Measurements from ENCODE around the gene LONRF2.

The LONRF2 gene

DNA sequence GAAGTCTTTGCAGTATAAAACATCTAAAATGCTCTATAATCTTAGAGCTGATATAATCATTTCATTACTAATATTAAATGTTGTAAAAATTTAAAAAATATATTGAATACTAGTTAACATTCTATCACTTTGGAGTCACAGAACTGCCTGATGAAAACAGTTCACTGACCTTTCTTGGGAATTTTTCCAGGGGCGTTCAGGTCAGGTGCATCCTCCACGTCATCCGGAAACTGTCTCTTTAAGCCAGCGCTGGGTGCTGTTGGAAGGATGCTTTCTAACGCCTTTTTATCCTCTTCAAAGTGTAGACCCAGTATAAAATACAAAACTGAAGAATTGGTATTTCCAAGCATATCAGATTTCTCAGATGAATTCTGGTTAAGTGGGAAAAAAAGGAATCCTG is 22.8 kb downstream of the LONRF2 start:
- no peak for FAIRE-seq

DNA sequence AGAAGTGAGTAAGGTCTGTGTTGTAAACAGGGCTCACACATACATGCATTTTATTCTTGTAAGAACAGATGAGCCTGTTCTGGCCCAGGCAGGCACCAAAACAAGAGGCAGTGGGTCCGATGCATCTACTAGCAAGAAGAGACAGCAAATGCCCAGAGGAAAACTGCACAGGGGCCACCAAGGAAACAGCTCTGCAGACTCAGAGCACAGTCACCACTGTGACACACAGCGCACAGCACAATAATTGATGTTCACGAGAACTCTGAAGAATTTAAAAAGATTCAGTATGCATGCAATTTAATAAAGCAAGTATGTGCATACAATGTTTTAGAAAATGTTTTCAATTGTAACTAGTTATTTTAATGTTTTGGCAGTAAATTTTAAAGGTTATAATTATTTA is 24.8 kb downstream of the LONRF2 start:
- FAIRE-seq = no peak

DNA sequence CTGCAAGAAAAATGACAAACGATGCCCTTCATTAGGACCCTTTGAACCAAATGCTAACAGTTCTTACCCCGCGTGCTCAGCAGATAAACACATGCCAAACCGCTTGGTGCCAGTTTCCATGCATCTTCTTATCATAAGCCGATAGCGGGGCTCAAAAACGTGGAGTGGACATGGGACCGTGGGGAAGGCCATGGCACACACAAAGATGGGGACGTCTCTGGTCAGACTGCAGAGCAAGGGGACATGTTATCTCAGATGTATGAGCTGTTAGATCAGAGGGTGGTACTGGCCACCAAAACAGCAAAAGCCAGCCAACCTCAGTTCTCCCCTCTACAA is 28.2 kb downstream of the LONRF2 start:
- no peak for FAIRE-seq

DNA sequence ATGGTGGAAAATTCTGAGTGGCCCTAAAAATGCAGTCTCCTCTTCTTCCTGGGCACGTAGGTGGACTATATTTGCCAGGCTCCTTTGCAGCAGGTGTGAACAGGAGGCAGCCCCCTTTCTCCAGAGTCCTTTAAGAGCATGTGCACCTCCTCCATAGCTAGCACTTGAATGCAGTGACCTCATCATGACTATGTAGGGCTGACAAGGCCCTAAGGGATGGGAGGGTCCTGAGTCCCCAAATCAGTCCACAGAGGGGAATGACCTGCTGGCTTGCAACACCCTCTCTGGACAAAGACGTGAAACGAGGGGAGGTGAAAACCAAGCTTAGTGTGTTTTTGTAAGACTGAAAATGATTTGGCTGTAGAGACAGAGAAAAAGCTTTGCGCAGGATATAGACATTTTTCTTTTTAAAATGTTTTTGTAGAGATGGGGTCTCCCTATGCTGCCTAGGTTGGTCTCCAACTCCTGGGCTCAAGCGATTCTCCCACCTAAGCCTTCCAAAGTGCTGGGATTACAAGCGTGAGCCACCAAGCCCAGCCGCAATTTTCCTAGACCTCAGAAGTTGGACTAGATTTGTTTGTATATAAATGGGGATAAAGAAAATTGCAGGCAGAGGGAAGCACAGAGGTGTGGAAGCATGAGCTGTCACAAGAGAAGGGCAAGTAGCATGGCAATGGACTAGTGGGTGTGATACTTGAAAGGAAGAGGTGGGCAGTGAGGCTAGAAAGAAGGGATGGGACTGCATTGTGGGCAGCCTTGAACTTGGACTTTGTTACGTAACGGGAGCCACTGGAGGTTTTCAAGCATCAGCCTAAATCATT is 28.8 kb downstream of the LONRF2 start:
- no peak for FAIRE-seq

DNA sequence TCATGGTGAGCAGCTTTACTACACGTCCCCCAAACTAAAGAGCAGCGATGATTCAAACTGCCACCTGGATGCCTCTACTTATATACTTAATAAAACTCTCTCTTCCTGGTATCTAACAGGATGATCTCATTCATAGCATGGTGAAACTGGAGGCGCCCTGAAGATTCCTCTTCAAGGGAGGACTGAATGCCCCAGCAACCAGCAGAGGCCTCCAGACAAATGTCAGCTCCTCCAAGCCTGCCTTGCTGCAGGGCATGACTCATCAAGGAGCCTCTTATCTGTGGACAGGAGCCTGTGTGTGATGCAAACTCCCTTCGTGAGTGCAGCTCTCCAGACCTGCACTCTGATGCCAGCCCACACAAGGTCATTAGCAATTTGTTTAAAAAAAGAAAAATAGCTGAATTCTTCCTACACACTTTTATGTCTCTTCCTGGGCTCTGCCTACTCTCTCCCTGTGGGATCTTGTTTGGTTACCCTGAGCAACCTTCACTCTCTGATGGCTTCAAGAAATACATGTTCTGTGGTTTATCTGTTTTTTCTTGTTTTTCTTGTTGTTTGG is 30.2 kb downstream of the LONRF2 start:
- FAIRE-seq = no peak

DNA sequence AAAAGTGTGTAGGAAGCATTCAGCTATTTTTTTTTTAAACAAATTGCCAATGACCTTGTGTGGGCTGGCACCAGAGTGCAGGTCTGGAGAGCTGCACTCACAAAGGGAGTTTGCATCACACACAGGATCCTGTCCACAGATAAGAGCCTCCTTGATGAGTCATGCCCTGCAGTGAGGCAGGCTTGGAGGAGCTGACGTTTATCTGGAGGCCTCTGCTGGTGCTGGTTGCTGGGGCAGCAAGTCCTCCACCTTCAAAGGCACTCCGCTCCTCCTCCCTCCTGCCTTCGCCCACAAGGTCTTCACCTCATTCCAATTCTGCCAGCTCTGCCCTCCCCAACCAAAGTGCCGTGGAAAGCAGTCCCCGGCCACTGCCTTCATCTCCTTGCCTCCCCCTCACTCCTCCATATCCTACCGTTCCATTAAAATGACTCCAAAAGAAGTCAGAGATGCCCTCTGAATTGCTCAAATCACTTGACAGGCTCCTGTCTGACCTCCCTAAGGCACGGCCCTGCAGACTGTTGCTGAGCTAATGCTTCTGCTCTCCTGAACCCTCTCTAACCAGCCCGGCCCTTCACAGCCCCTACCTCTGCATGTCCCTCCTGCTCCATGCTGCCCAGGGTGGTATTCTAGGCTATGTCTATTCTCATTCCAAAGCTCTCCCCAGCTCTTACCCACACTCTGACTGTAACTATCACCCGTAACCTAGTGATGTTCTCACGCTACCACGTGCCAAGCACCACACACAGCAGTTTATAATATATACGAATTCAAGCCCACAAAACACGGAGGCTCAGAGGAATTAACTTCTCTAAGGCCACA is 30.9 kb downstream of the LONRF2 start:
- no peak for FAIRE-seq

DNA sequence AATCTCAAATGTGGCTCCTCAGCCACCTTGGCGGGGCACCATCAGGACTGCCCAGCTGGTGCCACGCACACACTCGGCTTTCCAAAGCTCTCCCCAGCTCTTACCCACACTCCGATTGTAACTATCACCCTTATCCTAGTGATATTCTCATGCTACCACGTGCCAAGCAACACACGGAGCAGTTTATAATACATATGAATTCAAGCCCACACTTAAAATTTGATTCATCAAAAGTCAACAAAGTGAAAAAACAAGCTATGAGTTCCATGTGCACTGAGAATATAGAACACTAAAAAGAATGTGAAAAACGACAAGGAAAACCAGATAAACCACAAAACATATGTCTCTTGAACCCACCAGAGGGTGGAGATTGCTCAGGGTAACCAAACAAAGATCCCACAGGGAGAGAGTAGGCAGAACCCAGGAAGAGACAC is 31.6 kb downstream of the LONRF2 start:
- FAIRE-seq = no peak

DNA sequence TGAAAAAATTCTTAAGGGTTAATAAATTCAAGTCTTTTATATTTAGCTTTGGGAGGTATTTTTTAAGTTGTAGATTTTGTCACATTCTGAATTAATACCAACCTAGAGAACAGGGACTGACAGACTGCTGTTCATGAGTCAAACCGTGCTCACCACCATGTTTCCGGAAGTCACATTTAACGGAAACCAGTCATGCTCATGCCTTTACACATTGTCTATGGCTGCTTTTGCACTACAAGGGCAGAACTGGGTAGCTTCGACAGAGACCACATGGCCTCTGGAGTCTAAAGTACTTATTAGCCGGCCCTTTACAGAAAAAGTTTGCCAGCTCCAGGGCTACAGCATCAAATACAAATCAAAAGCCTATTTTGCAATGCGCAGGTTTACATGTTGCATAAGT is 33.3 kb downstream of the LONRF2 start:
- no peak for FAIRE-seq

DNA sequence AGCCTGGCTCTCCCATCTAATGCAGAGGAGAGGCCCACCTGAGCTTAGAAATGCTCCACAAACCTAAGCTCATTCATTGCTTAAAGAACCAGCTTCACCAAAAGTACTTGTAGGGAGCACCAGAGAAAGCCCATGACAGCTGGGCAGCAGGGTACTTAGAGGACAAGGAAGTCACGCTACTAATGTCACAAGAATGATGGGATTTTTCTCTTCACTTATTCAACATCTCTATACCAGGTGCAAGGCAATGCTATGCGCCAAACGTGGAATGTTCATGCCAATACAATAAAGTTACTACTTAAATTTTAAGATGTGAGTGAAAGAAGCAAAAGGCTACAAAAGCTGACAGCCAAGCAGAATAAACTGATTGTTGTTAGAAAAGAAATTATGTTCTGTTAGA is 36.0 kb downstream of the LONRF2 start:
- no peak for FAIRE-seq

DNA sequence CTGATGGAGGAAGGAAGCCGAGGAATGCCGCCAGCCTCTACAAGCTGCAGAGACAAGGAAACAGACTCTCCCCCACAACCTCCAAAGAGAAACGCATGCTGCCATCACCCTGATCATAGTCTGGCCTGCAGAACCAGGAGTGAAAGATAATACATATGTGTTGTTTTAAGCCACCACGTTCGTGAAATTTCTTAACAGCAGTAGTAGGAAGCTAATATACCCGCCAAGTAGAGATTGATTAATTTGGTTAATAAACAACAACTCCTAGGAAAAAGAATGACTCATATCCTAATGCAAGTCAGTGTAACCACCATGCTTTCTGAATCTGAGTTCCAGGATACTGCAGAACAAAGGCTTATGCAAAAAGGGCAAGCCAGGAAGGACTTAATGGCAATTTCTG is 36.6 kb downstream of the LONRF2 start:
- no peak for FAIRE-seq

DNA sequence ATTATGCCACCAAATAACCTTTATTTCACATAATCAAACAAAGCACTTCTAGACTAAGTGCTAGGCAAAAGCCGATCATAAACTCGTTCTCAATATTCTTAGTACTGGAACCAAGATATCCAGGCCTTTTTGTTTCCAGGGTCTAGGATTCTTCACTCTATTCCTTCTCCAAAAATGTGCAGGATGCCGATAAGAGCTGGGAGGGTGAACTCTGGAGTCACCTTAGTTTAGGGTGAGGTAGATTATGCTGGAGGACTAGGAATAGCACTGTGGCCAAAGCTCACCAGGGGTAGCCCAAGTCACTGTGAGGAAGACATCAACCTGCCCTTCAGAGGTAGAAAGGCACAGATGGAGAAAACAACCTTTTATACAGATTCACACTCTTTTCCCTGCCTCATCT is 37.3 kb downstream of the LONRF2 start:
- FAIRE-seq = no peak

DNA sequence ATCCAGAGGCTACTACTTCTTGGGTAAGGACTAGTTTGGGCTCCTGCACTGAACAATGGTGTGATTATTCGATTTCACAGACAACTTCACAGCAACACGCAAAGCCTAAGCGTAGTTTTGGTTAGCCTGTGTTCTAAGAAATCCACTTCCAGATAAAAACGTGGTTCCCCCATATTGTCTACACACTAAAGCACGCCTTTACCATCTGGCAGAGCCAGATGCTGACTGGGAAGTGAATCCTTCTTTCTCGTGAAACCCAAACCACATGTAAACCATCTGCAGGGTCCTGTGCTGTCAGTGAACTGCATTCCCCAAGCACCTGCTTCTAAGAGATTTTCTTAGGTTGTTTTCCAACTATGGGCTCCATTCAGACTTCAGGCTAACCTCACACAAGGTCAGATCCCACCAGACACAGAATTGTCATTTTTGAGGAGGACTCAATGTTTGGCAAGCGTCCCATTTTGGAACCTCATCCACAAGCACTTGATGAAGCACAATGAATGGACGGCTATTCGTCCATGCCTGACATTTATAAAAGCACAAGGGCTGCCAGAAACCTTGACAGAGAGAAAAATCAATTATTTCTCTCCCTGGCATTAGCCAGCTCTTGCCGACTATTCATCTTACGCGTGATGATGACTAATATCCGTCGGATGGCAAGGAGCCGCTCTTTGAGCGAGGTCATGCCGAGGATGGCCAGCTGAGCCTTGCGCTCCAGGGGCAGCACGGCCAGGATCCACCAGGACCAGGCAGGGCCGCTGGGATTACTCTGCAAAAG is 38.4 kb downstream of the LONRF2 start:
- FAIRE-seq = no peak

DNA sequence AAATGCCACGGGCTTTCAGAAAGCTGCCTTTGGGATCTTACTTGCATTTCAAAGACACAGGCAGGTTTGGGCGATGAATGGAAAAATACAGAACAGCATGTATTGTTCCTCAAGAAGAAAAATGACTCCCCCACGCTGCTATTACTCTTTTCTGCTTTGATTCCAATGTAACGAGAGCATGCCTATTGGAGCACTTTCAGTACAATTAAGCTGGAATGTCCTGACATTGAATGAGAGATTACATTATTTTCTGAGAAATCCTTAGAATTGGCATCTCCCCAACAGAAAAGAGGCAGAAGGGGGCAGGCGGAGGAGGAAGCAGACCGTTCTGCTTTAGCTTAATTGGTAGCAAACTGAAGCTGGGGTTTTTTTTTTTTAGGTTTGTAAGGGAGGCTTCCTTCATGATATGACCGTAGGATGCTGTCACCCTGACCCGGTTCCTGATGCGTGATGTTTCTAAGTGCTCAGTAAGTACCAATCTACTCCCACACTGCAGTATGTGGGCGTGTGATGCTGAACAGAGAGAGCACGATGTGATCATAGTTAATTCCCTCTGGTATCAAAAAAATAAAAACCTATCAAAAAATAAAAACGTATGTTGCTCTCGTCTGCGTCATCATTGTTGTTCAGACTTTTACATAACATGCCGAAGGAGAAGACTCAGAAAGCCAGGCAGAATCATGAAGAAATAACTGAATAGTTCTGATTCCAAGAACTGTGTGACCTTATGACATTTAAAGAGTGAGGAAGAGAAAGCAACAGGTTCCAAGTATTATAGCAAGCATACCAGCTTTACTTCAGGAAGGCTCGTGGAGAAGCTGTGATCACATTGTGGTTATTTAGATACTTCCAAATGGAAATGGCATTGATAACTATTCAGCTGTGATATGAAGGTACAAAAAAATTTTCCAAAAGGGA is 40.5 kb downstream of the LONRF2 start:
- no peak for FAIRE-seq

DNA sequence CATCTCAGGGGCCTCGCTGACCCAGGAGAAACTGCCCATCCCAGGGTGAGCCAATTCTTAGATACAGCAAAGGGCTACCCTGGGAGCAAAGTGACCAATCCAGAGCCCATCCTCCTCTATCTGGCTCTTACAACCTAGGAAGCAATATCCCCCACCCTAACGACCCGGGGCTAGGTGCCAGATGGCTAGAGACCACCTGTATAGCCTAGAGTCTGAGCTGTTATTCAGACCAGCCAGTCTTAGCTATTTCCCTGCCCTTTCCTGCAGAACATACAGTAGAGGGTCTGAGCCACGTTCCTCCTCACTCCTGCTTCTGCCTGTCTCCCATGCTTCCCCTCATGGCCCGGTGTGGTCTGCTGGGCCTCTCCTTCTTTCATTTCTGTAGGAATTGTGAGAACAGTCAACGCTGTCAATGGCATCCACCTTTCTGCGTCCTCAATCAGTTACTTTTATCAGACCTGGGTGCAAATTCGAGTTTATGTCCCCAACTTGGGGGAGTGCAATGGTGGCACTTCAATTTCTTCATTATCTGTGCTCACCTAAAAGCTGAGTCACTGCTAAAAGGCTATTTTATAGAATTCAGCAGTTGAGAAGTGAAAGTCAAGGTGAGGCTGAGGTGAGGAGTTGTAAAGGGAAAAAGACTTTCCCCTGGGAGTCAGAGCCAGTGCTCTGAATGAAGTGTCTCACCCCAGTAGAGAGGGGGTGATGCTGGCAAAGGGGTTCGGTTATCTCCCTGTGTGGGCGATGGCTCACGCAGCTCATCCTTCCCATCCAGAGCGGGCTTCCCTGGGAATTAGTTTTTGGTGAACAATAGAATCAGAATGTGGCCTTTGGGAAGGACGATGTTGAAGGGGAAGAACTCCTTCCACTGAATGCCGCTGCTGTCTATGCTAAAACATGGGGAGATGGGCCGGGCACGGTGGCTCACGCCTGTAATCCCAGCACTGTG is 42.4 kb downstream of the LONRF2 start:
- FAIRE-seq = no peak

DNA sequence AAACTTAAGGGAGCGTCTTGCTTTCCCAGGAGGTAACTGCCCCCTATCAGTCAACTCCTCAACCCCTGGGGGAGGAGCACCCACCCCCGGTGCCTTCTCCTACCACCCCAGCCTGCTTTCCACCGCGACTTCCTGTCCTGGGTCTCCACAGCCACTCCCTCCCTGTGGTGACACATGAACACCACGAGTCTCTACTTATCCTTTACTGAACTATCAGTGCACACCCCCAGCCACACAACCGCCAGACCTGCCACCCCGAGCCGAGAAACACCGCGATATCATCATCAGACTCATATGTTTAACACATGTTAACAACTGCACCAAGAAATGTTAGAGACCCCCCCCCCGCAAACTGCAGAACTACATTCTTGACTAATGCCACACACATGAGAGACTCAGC is 43.3 kb downstream of the LONRF2 start:
- no peak for FAIRE-seq

DNA sequence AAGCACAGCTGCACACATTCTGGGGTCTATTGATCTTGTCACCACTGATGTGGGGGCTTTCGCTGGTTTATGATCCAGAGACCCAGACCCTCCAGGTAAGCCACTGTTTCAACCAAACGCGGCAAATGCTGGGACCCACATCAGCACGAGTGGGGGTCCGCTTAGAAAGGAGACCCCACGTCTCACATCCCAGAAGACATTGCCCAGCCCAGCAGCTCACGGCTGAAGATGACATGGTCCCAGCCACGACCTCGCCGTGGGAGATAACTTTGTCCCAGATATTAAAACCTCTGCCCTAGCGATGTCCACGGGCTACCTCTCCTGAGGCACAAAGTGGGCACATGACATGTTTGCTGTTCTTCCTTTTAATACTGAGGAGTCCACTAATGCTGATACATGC is 43.8 kb downstream of the LONRF2 start:
- no peak for FAIRE-seq

DNA sequence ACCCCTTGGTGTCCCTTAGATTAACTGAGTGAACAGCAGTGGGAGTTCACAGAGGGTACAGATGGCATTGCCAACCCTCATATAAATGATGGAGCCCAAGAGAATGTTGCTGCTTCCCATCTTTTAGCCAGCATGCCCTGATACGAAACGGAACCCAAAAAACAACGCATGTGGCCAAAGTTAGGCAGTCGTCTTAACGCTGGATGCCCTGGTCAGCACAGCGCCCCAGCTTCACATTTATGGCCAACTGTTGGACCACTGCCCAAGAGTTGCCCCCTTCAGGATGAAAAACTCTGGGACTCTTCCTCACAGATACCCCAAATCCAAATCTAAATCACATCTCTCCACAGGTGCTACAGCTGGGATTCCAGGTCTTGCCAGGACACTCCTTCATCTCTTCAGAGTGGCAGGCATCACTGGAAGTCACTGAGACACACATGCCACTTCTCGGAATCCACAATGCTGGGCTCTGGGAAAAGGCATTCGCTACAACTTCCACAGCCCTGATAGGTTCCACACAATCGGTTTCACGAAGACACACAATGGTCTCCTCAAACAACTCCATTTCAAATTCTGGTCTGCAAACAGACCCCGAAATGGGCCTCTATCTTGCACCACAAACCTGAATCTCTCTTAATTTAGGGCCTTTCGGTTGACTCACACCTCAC is 44.6 kb downstream of the LONRF2 start:
- no peak for FAIRE-seq

DNA sequence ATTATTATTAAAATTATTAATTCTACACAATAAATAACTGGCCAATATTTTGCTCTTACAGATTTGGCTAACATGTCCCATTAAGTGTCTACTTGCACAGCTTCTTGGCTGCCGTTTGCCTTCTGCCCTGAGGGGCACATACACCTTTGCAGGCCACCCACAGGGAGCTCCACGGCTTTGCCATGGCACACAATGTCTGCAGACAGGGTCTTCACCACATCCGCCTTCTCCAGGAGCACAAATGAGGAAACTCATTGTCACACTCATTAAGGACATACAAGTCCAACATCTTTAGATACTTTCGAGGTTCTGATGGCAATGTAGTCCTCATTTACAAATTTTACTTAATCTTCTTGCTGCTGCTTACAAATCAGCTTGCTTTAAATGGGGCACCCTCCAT is 45.6 kb downstream of the LONRF2 start:
- no peak for FAIRE-seq

DNA sequence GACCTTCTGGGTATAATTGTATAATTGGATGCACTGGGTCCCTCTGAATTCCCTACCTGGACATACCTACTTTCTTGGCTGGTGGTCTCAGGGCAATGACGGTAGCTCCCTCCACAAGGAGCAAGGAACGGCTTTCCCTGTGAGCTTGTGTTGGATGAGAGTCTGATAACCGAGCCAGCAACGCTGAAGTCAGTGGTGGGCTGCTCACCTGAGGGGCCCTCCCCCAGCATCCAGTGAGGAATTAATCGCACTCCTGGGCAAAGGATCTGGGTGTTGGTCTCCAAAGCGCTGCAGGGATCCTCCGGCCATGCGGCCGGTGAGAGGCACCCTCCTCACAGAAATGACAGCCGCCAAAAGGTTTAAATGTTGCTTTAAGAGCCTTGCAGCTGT is 47.1 kb downstream of the LONRF2 start:
- no peak for FAIRE-seq

DNA sequence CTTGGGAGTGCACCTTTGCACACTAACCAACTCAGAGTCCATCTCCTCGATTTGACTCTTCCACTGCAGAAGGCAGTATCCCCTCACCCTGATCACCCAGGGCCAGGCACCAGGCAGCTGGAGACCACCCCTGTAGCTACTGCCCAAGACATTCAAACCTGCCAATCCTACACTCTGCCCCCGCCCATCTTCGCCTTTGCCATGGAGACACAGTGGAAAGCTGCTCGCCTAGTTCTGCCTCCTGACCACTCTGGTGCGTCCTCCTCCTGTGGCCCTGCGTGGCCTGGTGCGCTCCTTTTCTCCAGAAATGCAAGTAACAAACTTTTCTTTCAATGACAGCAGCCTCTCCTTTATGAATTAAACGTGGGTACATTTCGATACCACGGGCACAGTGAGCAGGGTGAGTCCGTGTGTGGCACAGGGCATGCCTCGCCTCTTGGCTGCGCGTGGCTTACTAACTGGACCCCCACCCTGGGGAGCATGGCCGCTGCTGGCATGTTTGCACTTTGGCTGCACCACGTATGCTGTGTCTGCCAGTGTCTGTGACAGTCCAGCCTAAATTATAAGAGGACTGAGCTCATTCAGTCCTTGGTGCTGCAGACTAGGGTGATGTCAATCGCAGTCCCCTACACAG is 47.6 kb downstream of the LONRF2 start:
- no peak for FAIRE-seq

Data from A204.1 (cell line).